ENCODE measurements around the gene CYGB. TPM values are rescaled to one million over a fixed set of nuclear protein-coding genes. Genes with fewer than 3 reads are reported as not detected.

The CYGB gene
- total and polyA plus RNA-seq, 2 of the 13 experiments (the other 11 are each of a cell fraction or from before 2014, with no cell fraction given), result 18.9 to 27.1 TPM

DNA sequence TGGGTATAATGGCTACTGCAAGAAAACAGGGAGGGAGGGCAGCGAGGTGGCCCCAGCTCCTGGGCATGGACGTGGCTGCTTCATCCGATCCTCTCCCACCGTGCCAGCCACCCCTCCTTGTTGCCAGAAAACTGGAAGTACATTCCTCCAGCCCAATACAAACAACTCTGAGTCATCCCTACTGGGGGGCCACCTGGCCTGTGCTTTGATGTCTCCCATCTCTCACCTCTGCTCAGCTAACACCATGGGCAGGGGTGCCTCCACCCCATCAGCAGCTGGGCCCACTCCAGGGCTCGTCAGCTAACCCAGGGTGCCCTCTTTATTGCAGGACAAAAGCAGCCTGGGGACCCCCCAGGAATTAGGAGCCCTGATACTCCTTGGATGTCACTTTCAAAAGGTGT, 38.2 kb downstream of the CYGB start (continued):
- TF ChIP-seq ZNF552 (CRISPR knock-in tag; IDR thresholded peaks at IDR 0.05; ENCODE audit: borderline replicate concordance) (no peak), KDM3A (CRISPR knock-in tag; IDR thresholded peaks at IDR 0.05; ENCODE audit: low read depth) (peak; percentile 91; the same call in 1 of the 2 replicates), DNMT3B (CRISPR knock-in tag; conservative IDR thresholded peaks at IDR 0.05) (peak; percentile 91; the same call in 1 of the 2 replicates), ZSCAN22 (CRISPR knock-in tag; IDR thresholded peaks at IDR 0.05) (no peak), RBM22 (optimal IDR thresholded peaks at IDR 0.05; ENCODE audit: low read length) (no peak), SYNCRIP (IDR thresholded peaks at IDR 0.05; ENCODE audit: insufficient read depth, low read depth, low read length) (no peak), ZFX (CRISPR knock-in tag; IDR thresholded peaks at IDR 0.05; ENCODE audit: low read depth) (peak; percentile 75; the same call in 1 of the 2 replicates), JARID2 (CRISPR knock-in tag; IDR thresholded peaks at IDR 0.05; ENCODE audit: insufficient replicate concordance) (no peak), ZSCAN31 (CRISPR knock-in tag; IDR thresholded peaks at IDR 0.05; ENCODE audit: low read depth) (peak; percentile 56; the same call in 1 of the 2 replicates), WIZ (CRISPR knock-in tag; IDR thresholded peaks at IDR 0.05) (peak; percentile 64; the same call in 1 of the 2 replicates), ZNF354B (CRISPR knock-in tag; IDR thresholded peaks at IDR 0.05) (no peak), NR2F2 (IDR thresholded peaks at IDR 0.05; ENCODE audit: borderline replicate concordance, low read depth) (peak; percentile 66), KDM5B (CRISPR knock-in tag; IDR thresholded peaks at IDR 0.05; ENCODE audit: borderline replicate concordance) (peak; percentile 68)
- TF ChIP-seq, protein P1, sequence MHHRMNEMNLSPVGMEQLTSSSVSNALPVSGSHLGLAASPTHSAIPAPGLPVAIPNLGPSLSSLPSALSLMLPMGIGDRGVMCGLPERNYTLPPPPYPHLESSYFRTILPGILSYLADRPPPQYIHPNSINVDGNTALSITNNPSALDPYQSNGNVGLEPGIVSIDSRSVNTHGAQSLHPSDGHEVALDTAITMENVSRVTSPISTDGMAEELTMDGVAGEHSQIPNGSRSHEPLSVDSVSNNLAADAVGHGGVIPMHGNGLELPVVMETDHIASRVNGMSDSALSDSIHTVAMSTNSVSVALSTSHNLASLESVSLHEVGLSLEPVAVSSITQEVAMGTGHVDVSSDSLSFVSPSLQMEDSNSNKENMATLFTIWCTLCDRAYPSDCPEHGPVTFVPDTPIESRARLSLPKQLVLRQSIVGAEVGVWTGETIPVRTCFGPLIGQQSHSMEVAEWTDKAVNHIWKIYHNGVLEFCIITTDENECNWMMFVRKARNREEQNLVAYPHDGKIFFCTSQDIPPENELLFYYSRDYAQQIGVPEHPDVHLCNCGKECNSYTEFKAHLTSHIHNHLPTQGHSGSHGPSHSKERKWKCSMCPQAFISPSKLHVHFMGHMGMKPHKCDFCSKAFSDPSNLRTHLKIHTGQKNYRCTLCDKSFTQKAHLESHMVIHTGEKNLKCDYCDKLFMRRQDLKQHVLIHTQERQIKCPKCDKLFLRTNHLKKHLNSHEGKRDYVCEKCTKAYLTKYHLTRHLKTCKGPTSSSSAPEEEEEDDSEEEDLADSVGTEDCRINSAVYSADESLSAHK (CRISPR knock-in tag; IDR thresholded peaks at IDR 0.05; ENCODE audit: borderline replicate concordance), result 0 out of 2 replicates have a peak, but pooled peaks have one; percentile 43
- TF ChIP-seq, protein P2, sequence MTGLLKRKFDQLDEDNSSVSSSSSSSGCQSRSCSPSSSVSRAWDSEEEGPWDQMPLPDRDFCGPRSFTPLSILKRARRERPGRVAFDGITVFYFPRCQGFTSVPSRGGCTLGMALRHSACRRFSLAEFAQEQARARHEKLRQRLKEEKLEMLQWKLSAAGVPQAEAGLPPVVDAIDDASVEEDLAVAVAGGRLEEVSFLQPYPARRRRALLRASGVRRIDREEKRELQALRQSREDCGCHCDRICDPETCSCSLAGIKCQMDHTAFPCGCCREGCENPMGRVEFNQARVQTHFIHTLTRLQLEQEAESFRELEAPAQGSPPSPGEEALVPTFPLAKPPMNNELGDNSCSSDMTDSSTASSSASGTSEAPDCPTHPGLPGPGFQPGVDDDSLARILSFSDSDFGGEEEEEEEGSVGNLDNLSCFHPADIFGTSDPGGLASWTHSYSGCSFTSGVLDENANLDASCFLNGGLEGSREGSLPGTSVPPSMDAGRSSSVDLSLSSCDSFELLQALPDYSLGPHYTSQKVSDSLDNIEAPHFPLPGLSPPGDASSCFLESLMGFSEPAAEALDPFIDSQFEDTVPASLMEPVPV (CRISPR knock-in tag; IDR thresholded peaks at IDR 0.05), result peak; percentile 83; the same call in 1 of the 2 replicates
- TF ChIP-seq, protein P3, sequence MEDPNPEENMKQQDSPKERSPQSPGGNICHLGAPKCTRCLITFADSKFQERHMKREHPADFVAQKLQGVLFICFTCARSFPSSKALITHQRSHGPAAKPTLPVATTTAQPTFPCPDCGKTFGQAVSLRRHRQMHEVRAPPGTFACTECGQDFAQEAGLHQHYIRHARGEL (CRISPR knock-in tag; IDR thresholded peaks at IDR 0.05), result 0 out of 2 replicates have a peak, but pooled peaks have one; percentile 38
- TF ChIP-seq, protein P4, sequence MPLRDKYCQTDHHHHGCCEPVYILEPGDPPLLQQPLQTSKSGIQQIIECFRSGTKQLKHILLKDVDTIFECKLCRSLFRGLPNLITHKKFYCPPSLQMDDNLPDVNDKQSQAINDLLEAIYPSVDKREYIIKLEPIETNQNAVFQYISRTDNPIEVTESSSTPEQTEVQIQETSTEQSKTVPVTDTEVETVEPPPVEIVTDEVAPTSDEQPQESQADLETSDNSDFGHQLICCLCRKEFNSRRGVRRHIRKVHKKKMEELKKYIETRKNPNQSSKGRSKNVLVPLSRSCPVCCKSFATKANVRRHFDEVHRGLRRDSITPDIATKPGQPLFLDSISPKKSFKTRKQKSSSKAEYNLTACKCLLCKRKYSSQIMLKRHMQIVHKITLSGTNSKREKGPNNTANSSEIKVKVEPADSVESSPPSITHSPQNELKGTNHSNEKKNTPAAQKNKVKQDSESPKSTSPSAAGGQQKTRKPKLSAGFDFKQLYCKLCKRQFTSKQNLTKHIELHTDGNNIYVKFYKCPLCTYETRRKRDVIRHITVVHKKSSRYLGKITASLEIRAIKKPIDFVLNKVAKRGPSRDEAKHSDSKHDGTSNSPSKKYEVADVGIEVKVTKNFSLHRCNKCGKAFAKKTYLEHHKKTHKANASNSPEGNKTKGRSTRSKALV (CRISPR knock-in tag; IDR thresholded peaks at IDR 0.05), result no peak
- TF ChIP-seq, protein P5, sequence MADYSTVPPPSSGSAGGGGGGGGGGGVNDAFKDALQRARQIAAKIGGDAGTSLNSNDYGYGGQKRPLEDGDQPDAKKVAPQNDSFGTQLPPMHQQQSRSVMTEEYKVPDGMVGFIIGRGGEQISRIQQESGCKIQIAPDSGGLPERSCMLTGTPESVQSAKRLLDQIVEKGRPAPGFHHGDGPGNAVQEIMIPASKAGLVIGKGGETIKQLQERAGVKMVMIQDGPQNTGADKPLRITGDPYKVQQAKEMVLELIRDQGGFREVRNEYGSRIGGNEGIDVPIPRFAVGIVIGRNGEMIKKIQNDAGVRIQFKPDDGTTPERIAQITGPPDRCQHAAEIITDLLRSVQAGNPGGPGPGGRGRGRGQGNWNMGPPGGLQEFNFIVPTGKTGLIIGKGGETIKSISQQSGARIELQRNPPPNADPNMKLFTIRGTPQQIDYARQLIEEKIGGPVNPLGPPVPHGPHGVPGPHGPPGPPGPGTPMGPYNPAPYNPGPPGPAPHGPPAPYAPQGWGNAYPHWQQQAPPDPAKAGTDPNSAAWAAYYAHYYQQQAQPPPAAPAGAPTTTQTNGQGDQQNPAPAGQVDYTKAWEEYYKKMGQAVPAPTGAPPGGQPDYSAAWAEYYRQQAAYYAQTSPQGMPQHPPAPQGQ (CRISPR knock-in tag; IDR thresholded peaks at IDR 0.05; ENCODE audit: borderline replicate concordance), result no peak
- TF ChIP-seq, protein P6, sequence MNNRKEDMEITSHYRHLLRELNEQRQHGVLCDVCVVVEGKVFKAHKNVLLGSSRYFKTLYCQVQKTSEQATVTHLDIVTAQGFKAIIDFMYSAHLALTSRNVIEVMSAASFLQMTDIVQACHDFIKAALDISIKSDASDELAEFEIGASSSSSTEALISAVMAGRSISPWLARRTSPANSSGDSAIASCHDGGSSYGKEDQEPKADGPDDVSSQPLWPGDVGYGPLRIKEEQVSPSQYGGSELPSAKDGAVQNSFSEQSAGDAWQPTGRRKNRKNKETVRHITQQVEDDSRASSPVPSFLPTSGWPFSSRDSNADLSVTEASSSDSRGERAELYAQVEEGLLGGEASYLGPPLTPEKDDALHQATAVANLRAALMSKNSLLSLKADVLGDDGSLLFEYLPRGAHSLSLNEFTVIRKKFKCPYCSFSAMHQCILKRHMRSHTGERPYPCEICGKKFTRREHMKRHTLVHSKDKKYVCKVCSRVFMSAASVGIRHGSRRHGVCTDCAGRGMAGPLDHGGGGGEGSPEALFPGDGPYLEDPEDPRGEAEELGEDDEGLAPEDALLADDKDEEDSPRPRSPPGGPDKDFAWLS (CRISPR knock-in tag; IDR thresholded peaks at IDR 0.05; ENCODE audit: borderline replicate concordance), result no peak; the same call in 1 of the 2 replicates
